ENCODE results near the gene FADS2. TPM values are rescaled to one million over a fixed set of nuclear protein-coding genes. Genes with fewer than 3 reads are reported as not detected.

The FADS2 gene
- total RNA-seq, 1 experiment from 2014 or later = 17.1 TPM

DNA sequence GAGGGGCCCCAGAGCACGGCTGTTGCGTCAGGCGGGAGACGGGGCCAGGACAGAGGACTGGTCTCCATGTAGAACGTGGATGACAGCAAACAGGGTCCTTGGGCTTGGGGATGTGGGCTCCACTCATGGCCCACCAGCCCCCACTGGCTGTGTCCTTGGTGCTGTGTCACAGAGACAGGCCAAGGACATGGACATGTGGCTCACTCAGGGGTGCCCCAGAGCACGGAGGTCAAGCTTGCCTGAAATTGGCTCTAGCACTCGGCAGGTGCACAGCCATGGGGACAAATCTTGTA is 14.4 kb downstream of the FADS2 start:
- no peak overlapping the region for H3K4me3 ChIP-seq (replicated peaks in 1 of 2; ENCODE audit: low read depth in 1 of 2, low read length in 2 of 2)
- H3K36me3 ChIP-seq (ENCODE audit: control insufficient read depth in 1 of 2, insufficient read depth in 2 of 2, low read length in 2 of 2) = no peaks in the 10 kb centered on the region
- no TSS peak for BruUV-seq (replicated peaks)
- no peaks in the 10 kb centered on the region for H3K9me3 ChIP-seq (ENCODE audit: control insufficient read depth in 1 of 2, insufficient read depth in 1 of 2, low read depth in 1 of 2, low read length in 2 of 2)
- no peak overlapping the region for H2AFZ ChIP-seq (ENCODE audit: low read depth, low read length, poor library complexity, severe bottlenecking)
- no peaks in the 10 kb centered on the region for H3K79me2 ChIP-seq (ENCODE audit: insufficient read depth, low read length)
- ChIA-PET CTCF (no interaction called here), POLR2A (no interaction called here), RAD21 (ENCODE audit: low non-redundant PET in 1 of 2, low total read pairs in 2 of 2, uncharacterized antibody in 2 of 2, unreplicated experiment in 2 of 2) (no interaction called here)
- intact Hi-C loops (cut with micrococcal nuclease) = no loop called here
- no peaks in the 10 kb centered on the region for H4K20me1 ChIP-seq (ENCODE audit: insufficient read depth)
- H3K27ac ChIP-seq (ENCODE audit: low read depth, low read length) = no peak overlapping the region
- ATAC-seq (no peak), DNase-seq (ENCODE audit: low read depth, low spot score) (no peak)
- no peak for TF ChIP-seq POLR2A (IDR thresholded peaks at IDR 0.05; ENCODE audit: borderline replicate concordance, extremely low read depth, insufficient read depth, insufficient read length)
- TF ChIP-seq EGR1 (IDR thresholded peaks at IDR 0.05; ENCODE audit: low read depth) = no peak
- TF ChIP-seq, protein P1, sequence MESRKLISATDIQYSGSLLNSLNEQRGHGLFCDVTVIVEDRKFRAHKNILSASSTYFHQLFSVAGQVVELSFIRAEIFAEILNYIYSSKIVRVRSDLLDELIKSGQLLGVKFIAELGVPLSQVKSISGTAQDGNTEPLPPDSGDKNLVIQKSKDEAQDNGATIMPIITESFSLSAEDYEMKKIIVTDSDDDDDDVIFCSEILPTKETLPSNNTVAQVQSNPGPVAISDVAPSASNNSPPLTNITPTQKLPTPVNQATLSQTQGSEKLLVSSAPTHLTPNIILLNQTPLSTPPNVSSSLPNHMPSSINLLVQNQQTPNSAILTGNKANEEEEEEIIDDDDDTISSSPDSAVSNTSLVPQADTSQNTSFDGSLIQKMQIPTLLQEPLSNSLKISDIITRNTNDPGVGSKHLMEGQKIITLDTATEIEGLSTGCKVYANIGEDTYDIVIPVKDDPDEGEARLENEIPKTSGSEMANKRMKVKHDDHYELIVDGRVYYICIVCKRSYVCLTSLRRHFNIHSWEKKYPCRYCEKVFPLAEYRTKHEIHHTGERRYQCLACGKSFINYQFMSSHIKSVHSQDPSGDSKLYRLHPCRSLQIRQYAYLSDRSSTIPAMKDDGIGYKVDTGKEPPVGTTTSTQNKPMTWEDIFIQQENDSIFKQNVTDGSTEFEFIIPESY (IDR thresholded peaks at IDR 0.05; ENCODE audit: extremely low read depth, insufficient replicate concordance, low read length) = no peak
- no peaks in the 10 kb centered on the region for H3K9me2 ChIP-seq (ENCODE audit: insufficient read depth)
- H3K4me1 ChIP-seq (ENCODE audit: control insufficient read depth in 1 of 2, insufficient read depth in 2 of 2, low read length in 2 of 2) = no peaks in the 10 kb centered on the region
- H3K9ac ChIP-seq (ENCODE audit: low read length) = no peak overlapping the region
- H3K4me2 ChIP-seq (ENCODE audit: low read length) = no peak overlapping the region
- no peaks in the 10 kb centered on the region for H3K27me3 ChIP-seq (ENCODE audit: insufficient read depth, low read length)

DNA sequence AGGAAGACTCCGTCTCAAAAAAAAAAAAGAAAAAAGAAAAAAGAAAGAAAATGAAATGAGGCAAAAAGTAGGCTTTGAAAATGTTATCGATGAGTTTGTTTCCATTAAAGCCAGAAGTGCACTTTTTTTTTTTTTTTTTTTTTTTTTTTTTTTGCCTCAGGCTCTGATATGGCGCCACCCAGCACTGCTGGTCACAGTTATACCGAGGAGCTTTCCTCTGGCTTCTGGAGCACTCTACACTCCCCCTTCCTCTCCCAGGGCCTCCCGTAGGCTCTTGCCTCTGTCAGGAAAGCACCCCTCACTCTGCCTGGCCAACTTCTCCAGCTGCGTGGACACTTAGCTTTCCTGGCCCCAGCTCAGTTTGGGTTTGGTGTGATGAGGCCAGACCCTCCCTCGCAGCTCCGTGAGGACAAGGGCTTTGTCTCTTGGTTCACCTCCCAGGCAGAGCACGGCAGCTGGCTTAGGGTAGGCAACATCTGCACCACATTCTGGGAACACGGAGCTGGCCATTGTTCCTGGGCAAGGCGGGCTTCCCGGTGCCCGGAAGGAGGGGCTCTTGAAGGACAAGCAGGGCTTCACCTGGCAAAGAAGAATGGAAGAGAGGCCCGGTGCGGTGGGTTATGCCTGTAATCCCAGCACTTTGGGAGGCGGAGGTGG is 16.9 kb downstream of the FADS2 start:
- TF ChIP-seq, protein P1 (IDR thresholded peaks at IDR 0.05; ENCODE audit: extremely low read depth, insufficient replicate concordance, low read length) = no peak
- TF ChIP-seq, protein P2, sequence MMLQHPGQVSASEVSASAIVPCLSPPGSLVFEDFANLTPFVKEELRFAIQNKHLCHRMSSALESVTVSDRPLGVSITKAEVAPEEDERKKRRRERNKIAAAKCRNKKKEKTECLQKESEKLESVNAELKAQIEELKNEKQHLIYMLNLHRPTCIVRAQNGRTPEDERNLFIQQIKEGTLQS (IDR thresholded peaks at IDR 0.05) = no peak
- TF ChIP-seq ELF1 (IDR thresholded peaks at IDR 0.05; ENCODE audit: borderline replicate concordance, low read depth) = no peak
- no peak overlapping the region for H3K4me2 ChIP-seq (ENCODE audit: low read length)
- no peaks in the 10 kb centered on the region for H3K36me3 ChIP-seq (ENCODE audit: control insufficient read depth in 1 of 2, insufficient read depth in 2 of 2, low read length in 2 of 2)

More for the DNA sequence above, 16.9 kb downstream of the FADS2 start:
- no peaks in the 10 kb centered on the region for H4K20me1 ChIP-seq (ENCODE audit: insufficient read depth)
- no peak overlapping the region for H3K4me3 ChIP-seq (replicated peaks in 1 of 2; ENCODE audit: low read depth in 1 of 2, low read length in 2 of 2)
- ATAC-seq = no peak
- no peaks in the 10 kb centered on the region for H3K4me1 ChIP-seq (ENCODE audit: control insufficient read depth in 1 of 2, insufficient read depth in 2 of 2, low read length in 2 of 2)
- no peaks in the 10 kb centered on the region for H3K27me3 ChIP-seq (ENCODE audit: insufficient read depth, low read length)
- no peaks in the 10 kb centered on the region for H3K9me2 ChIP-seq (ENCODE audit: insufficient read depth)
- ChIA-PET CTCF (no interaction called here), POLR2A (no interaction called here), RAD21 (ENCODE audit: low non-redundant PET in 1 of 2, low total read pairs in 2 of 2, uncharacterized antibody in 2 of 2, unreplicated experiment in 2 of 2) (no interaction called here)
- DNase-seq (ENCODE audit: low read depth, low spot score) = no peak
- no TSS peak for BruUV-seq (replicated peaks)
- H3K9me3 ChIP-seq (ENCODE audit: control insufficient read depth in 1 of 2, insufficient read depth in 1 of 2, low read depth in 1 of 2, low read length in 2 of 2) = no peaks in the 10 kb centered on the region
- no peak overlapping the region for H3K9ac ChIP-seq (ENCODE audit: low read length)
- H3K27ac ChIP-seq (ENCODE audit: low read depth, low read length) = no peak overlapping the region
- intact Hi-C loops (cut with micrococcal nuclease) = no loop called here
- H3K79me2 ChIP-seq (ENCODE audit: insufficient read depth, low read length) = no peaks in the 10 kb centered on the region
- no peak overlapping the region for H2AFZ ChIP-seq (ENCODE audit: low read depth, low read length, poor library complexity, severe bottlenecking)

Measured in HCT116 (cell line).